Trophoblast cell (in vitro differentiated cells and primary cell): ENCODE measurements around the gene MEGF11.

Source experiments
- DNase-seq, 2 donors: peaks; one replicate each; pipeline ENCODE4 v3.0.0-alpha.2; 2016
- H2AFZ ChIP-seq: 2 replicates; pipeline ENCODE4 v1.6.1; 2013; ENCODE audit warnings: low read length, moderate library complexity, mild to moderate bottlenecking; ENCODE audit not compliant: insufficient read depth, poor library complexity
- H2AK5ac ChIP-seq: 2 replicates; pipeline ENCODE4 v1.6.1; 2013; ENCODE audit warnings: mild to moderate bottlenecking, low read length
- H2BK120ac ChIP-seq: 2 replicates; pipeline ENCODE4 v1.6.1; 2013; ENCODE audit warnings: low read length, mild to moderate bottlenecking, moderate library complexity; ENCODE audit not compliant: insufficient read depth, poor library complexity
- H2BK12ac ChIP-seq: 2 replicates; pipeline ENCODE4 v1.6.1; 2013; ENCODE audit warnings: mild to moderate bottlenecking, low read length, moderate library complexity
- H2BK5ac ChIP-seq: 2 replicates; pipeline ENCODE4 v1.6.1; 2013; ENCODE audit warnings: low read length, low read depth, moderate library complexity, mild to moderate bottlenecking; ENCODE audit not compliant: poor library complexity
- H3K14ac ChIP-seq: 2 replicates; pipeline ENCODE4 v1.6.1; 2013; ENCODE audit warnings: mild to moderate bottlenecking, low read length
- H3K18ac ChIP-seq: 2 replicates; pipeline ENCODE4 v1.6.1; 2013; ENCODE audit warnings: mild to moderate bottlenecking, low read length
- H3K23ac ChIP-seq: 2 replicates; pipeline ENCODE4 v1.6.1; 2013; ENCODE audit warnings: low read length
- H3K27ac ChIP-seq: 2 replicates; pipeline ENCODE4 v1.5.1; 2013; ENCODE audit warnings: low read depth, mild to moderate bottlenecking, inconsistent platforms, low read length, moderate library complexity
- H3K27me3 ChIP-seq: 2 replicates; pipeline ENCODE4 v1.6.1; 2013; ENCODE audit warnings: inconsistent platforms, mild to moderate bottlenecking, low read length, moderate library complexity; ENCODE audit not compliant: insufficient read depth
- H3K36me3 ChIP-seq, 2 experiments: 1 replicate in 1 of 2; 2 replicates in 1 of 2; pipeline ENCODE4 v1.6.1; 2013; ENCODE audit warnings: low read length in 2 of 2, mild to moderate bottlenecking in 2 of 2, moderate library complexity in 1 of 2; ENCODE audit not compliant: insufficient read depth in 2 of 2, control insufficient read depth in 1 of 2
- H3K4ac ChIP-seq: 2 replicates; pipeline ENCODE4 v1.6.1; 2013; ENCODE audit warnings: low read depth, mild to moderate bottlenecking, low read length, moderate library complexity
- H3K4me1 ChIP-seq, 2 experiments: 1 replicate in 1 of 2; 2 replicates in 1 of 2; pipeline ENCODE4 v1.6.1; 2013; ENCODE audit warnings: low read length in 2 of 2, mild to moderate bottlenecking in 2 of 2, moderate library complexity in 1 of 2; ENCODE audit not compliant: insufficient read depth in 2 of 2, control insufficient read depth in 1 of 2
- H3K4me2 ChIP-seq: 2 replicates; pipeline ENCODE4 v1.6.1; 2013; ENCODE audit warnings: inconsistent platforms, mild to moderate bottlenecking, low read length, moderate library complexity
- H3K4me3 ChIP-seq: 2 replicates; pipeline ENCODE4 v1.5.1; 2013; ENCODE audit warnings: mild to moderate bottlenecking, low read depth, low read length, inconsistent platforms
- H3K79me1 ChIP-seq: one replicate; pipeline ENCODE4 v1.6.1; 2013; ENCODE audit warnings: low read length
- H3K79me2 ChIP-seq: 2 replicates; pipeline ENCODE4 v1.6.1; 2013; ENCODE audit warnings: low read length, mild to moderate bottlenecking; ENCODE audit not compliant: control insufficient read depth, insufficient read depth, poor library complexity
- H3K9ac ChIP-seq: 2 replicates; pipeline ENCODE4 v1.6.1; 2013; ENCODE audit warnings: mild to moderate bottlenecking, low read length
- H3K9me3 ChIP-seq: 2 replicates; pipeline ENCODE4 v1.6.1; 2013; ENCODE audit warnings: low read depth, mild to moderate bottlenecking, control low read depth, inconsistent platforms, low read length; ENCODE audit not compliant: insufficient read depth
- H4K12ac ChIP-seq: 2 replicates; pipeline ENCODE4 v1.6.1; 2013; ENCODE audit warnings: low read depth, mild to moderate bottlenecking, low read length, moderate library complexity
- H4K8ac ChIP-seq: 2 replicates; pipeline ENCODE4 v1.6.1; 2013; ENCODE audit warnings: low read depth, mild to moderate bottlenecking, low read length, moderate library complexity
- H4K91ac ChIP-seq: one replicate; pipeline ENCODE4 v1.6.1; 2013; ENCODE audit warnings: low read depth, mild to moderate bottlenecking, low read length, moderate library complexity
- WGBS: extraction: QIAGEN DNeasy Blood & Tissue Kit; methylation state at CpG from one replicate; pipeline ENCODE4 v1.1.7; 2013; ENCODE audit warnings: missing lambda C conversion rate; ENCODE audit not compliant: insufficient read length, insufficient coverage; ENCODE audit errors: extremely low coverage; 5-methylcytosine and 5-hydroxymethylcytosine counted together

MEGF11 gene

DNA sequence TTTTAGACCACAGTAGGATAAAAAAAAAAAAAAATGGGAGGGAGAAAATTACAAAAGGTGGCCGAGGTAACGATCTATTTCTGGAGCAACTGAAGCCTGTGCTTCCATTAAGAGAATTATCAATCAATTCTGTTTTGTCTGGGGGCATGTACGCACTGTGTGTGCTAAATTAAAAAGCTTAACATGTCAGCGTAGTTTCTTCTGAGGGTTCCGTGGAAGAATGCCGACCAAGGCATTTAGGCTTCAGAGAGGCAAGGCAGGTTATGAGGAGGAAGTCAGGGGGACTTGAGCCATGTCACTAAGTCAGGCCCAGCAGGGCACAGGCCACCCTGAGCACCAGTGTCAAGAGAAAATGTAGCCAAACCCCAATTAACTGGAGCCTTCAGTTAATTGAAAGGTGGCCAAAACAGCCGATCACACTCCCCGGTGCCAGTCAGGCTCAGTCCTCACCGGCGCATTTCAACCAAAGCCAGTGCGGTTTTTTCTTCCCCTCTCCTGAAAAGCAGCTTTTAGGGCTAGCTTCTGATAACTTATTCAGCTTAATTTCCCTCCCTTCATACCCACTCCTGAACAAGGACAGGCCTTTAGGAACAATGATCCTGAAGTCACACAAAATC is 113.9 kb downstream of the MEGF11 start:
- Histone ChIP-seq H3K14ac (no peak overlapping the region), H3K79me2 (no peaks in the 10 kb centered on the region), H3K18ac (no peak overlapping the region), H4K91ac (no peak overlapping the region), H3K79me1 (no peaks in the 10 kb centered on the region), H2AFZ (no peak overlapping the region), H4K8ac (no peak overlapping the region), H3K23ac (no peak overlapping the region), H3K4me2 (no peak overlapping the region), H2BK120ac (no peak overlapping the region), H3K4me1 (no peaks in the 10 kb centered on the region), H2AK5ac (no peak overlapping the region), H2BK5ac (no peak overlapping the region), H2BK12ac (no peak overlapping the region), H4K12ac (no peak overlapping the region), H3K9me3 (peaks cover 2% of the 10 kb centered on the region), H3K9ac (no peak overlapping the region), H3K36me3 (no peaks in the 10 kb centered on the region), H3K27ac (no peak overlapping the region), H3K27me3 (no peaks in the 10 kb centered on the region), H3K4ac (no peak overlapping the region), H3K4me3 (no peak overlapping the region)
- WGBS = no CpG with 5 or more reads among the region's 11 CpGs
- DNase-seq = no peak

- H3K14ac ChIP-seq = no peak overlapping the region
- no peak overlapping the region for H4K8ac ChIP-seq
- no peak overlapping the region for H2BK12ac ChIP-seq
- no peak overlapping the region for H3K23ac ChIP-seq
- no peak overlapping the region for H3K27ac ChIP-seq
- no peak overlapping the region for H2BK120ac ChIP-seq
- H2AFZ ChIP-seq = no peak overlapping the region
- no peaks in the 10 kb centered on the region for H3K4me1 ChIP-seq
- no peak overlapping the region for H3K4me2 ChIP-seq
- H3K4me3 ChIP-seq = no peak overlapping the region
- no peaks in the 10 kb centered on the region for H3K27me3 ChIP-seq
- H3K9me3 ChIP-seq = peaks cover 2% of the 10 kb centered on the region
- H2BK5ac ChIP-seq = no peak overlapping the region
- WGBS = no CpG with 5 or more reads among the region's 3 CpGs
- no peaks in the 10 kb centered on the region for H3K79me1 ChIP-seq
- no peak overlapping the region for H4K12ac ChIP-seq
- H3K36me3 ChIP-seq = no peaks in the 10 kb centered on the region
- no peak overlapping the region for H2AK5ac ChIP-seq
- no peaks in the 10 kb centered on the region for H3K79me2 ChIP-seq
- DNase-seq = no peak
- no peak overlapping the region for H4K91ac ChIP-seq
- H3K18ac ChIP-seq = no peak overlapping the region
- H3K9ac ChIP-seq = no peak overlapping the region
- no peak overlapping the region for H3K4ac ChIP-seq
Measured at GRCh38 chr15:66138892-66139590, 114.5 kb downstream of the MEGF11 start.

GRCh38 chr15:66138096-66138783 is 115.3 kb downstream of the MEGF11 start:
- H3K14ac ChIP-seq = no peak overlapping the region
- no peak overlapping the region for H2BK12ac ChIP-seq
- H3K4ac ChIP-seq = no peak overlapping the region
- H3K79me2 ChIP-seq = no peaks in the 10 kb centered on the region
- no peak overlapping the region for H3K27ac ChIP-seq
- no peaks in the 10 kb centered on the region for H3K36me3 ChIP-seq
- no peak overlapping the region for H3K18ac ChIP-seq
- no peaks in the 10 kb centered on the region for H3K79me1 ChIP-seq
- no peak overlapping the region for H3K4me3 ChIP-seq
- H2AFZ ChIP-seq = no peak overlapping the region
- no peak overlapping the region for H4K91ac ChIP-seq
- no peak overlapping the region for H2BK5ac ChIP-seq
- no peak overlapping the region for H3K9ac ChIP-seq
- DNase-seq = no peak
- no peak overlapping the region for H4K12ac ChIP-seq
- peaks cover 2% of the 10 kb centered on the region for H3K9me3 ChIP-seq
- no peak overlapping the region for H4K8ac ChIP-seq
- no peaks in the 10 kb centered on the region for H3K27me3 ChIP-seq
- H3K23ac ChIP-seq = no peak overlapping the region
- no CpG with 5 or more reads among the region's 10 CpGs for WGBS
- H2AK5ac ChIP-seq = no peak overlapping the region
- no peak overlapping the region for H3K4me2 ChIP-seq
- no peak overlapping the region for H2BK120ac ChIP-seq
- no peaks in the 10 kb centered on the region for H3K4me1 ChIP-seq

DNA sequence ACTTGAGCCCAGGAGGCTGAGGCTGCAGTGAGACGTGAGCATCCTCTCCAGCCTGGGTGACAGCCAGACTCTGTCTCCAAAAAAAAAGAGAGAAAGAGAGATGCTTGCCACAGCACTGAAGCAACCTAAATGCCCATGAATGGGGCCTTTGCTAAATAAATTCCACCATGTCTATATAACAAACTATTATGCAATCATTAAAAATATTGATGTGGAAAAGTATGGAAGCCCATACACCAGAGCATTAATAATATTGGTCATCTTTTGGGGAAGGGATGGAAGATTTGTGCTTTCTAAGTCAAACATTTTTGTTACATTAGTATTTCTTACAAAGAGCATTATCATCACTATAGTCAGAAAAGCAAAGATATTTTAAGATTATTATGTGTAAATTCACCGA is 116.6 kb downstream of the MEGF11 start:
- no peak overlapping the region for H4K91ac ChIP-seq
- H3K27ac ChIP-seq = no peak overlapping the region
- H2BK5ac ChIP-seq = no peak overlapping the region
- no peaks in the 10 kb centered on the region for H3K4me1 ChIP-seq
- H2BK12ac ChIP-seq = no peak overlapping the region
- H3K9me3 ChIP-seq = no peaks in the 10 kb centered on the region
- H3K36me3 ChIP-seq = no peaks in the 10 kb centered on the region
- no peak overlapping the region for H4K8ac ChIP-seq
- no peak overlapping the region for H3K18ac ChIP-seq
- no peak overlapping the region for H2AFZ ChIP-seq
- H3K14ac ChIP-seq = no peak overlapping the region
- no peak overlapping the region for H3K9ac ChIP-seq
- no peak overlapping the region for H3K4ac ChIP-seq
- WGBS = no CpG with 5 or more reads among the region's 2 CpGs
- no peak overlapping the region for H3K4me2 ChIP-seq
- no peak overlapping the region for H3K4me3 ChIP-seq
- no peak for DNase-seq
- no peak overlapping the region for H2BK120ac ChIP-seq
- no peaks in the 10 kb centered on the region for H3K79me2 ChIP-seq
- H3K79me1 ChIP-seq = no peaks in the 10 kb centered on the region
- no peaks in the 10 kb centered on the region for H3K27me3 ChIP-seq
- H3K23ac ChIP-seq = no peak overlapping the region
- no peak overlapping the region for H4K12ac ChIP-seq
- H2AK5ac ChIP-seq = no peak overlapping the region
